DOHH2 (cell line): ENCODE data around the gene CHKA.

Experiments used
- EZH2phosphoT487 ChIP-seq: fragments of 200-600 bp; sonication (generic); IDR thresholded peaks from 2 replicates; pipeline ENCODE4 v1.6.1; 2017; ENCODE audit warnings: borderline replicate concordance, mild to moderate bottlenecking, antibody characterized with exemption, low read length, moderate library complexity, mixed read lengths
- TF ChIP-seq, protein P1 (sequence below): fragments of 200-600 bp; sonication (generic); IDR thresholded peaks from one replicate; pipeline ENCODE4 v1.5.1; 2014; ENCODE audit warnings: antibody characterized with exemption, mild to moderate bottlenecking, low read depth, low read length; ENCODE audit not compliant: poor library complexity, severe bottlenecking

DNA sequence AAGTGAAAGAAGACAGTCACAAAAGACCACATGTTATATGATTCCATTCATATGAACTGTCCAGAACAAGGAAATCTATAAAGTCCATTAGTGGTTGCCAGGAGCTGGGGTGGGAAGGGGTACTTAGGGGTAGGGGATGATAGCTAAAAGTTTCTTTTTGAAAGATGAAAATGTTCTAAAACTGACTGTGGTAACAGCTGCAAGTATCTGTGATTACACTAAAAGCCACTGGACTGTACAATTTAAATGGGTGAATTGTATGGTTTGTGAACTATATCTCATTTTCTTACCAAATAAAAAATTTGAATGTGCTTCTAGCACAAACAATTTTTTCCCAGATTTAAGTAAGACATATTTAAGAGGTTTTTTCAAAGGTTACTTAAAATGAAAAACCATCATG is 22.1 kb downstream of the CHKA start:
- TF ChIP-seq, protein P1, sequence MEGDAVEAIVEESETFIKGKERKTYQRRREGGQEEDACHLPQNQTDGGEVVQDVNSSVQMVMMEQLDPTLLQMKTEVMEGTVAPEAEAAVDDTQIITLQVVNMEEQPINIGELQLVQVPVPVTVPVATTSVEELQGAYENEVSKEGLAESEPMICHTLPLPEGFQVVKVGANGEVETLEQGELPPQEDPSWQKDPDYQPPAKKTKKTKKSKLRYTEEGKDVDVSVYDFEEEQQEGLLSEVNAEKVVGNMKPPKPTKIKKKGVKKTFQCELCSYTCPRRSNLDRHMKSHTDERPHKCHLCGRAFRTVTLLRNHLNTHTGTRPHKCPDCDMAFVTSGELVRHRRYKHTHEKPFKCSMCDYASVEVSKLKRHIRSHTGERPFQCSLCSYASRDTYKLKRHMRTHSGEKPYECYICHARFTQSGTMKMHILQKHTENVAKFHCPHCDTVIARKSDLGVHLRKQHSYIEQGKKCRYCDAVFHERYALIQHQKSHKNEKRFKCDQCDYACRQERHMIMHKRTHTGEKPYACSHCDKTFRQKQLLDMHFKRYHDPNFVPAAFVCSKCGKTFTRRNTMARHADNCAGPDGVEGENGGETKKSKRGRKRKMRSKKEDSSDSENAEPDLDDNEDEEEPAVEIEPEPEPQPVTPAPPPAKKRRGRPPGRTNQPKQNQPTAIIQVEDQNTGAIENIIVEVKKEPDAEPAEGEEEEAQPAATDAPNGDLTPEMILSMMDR: no peak
- TF ChIP-seq EZH2phosphoT487: no peak
